HG02885 (cell line): ENCODE results near the gene DGKQ.
"Not testable (repeated sequence)": the region's sequence is repeated elsewhere in the genome, so short reads cannot be mapped to it uniquely, and the experiment has no call there.

Source experiments
- ATAC-seq: cut with Tn5 transposase; IDR thresholded peaks from one replicate; pipeline ENCODE4 v1.9.1; 2021; ENCODE audit warnings: mild to moderate bottlenecking; ENCODE audit not compliant: unreplicated experiment, poor library complexity

The DGKQ gene

GRCh38 chr4:952881-953573 lies 20.3 kb downstream of the DGKQ start:
- no peak for ATAC-seq

- ATAC-seq, result no peak
Observed at GRCh38 chr4:951594-952468, 21.5 kb downstream of the DGKQ start.

- ATAC-seq, result no peak
Observed at GRCh38 chr4:951186-951585, 22.2 kb downstream of the DGKQ start.

DNA sequence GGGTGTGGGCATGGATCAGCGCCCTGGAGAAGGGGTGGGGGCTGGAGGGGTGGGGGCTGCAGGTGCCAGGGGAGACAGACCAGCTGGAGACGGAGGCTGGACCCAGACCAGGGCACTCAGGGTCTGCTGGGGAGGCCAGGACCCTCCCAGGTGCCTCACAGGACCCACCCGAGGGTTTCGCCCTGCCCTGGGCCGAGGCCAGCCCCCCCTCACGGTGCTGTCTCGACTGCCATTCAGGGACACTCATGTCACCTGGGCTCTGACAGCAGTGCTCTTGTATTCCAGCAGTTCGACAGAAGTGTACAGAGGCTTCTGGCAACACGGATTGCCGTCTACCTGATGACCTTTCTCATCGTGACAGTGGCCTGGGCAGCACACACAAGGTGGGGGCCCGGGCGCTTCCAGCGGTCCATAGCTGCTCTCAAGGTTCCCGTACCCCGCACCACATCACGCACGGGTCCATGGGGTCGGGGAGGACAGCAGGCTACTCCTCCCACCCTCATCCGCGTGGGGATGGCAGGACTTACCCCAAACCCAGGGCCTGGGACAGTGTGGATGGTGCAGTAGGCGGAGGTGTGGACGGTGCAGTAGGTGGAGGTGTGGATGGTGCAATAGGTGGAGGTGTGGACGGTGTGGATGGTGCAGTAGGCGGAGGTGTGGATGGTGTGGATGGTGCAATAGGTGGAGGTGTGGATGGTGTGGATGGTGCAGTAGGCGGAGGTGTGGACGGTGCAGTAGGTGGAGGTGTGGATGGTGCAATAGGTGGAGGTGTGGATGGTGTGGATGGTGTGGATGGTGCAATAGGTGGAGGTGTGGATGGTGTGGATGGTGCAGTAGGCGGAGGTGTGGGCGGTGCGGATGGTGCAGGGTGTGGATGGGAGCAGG lies 23.0 kb downstream of the DGKQ start:
- ATAC-seq, result no peak

DNA sequence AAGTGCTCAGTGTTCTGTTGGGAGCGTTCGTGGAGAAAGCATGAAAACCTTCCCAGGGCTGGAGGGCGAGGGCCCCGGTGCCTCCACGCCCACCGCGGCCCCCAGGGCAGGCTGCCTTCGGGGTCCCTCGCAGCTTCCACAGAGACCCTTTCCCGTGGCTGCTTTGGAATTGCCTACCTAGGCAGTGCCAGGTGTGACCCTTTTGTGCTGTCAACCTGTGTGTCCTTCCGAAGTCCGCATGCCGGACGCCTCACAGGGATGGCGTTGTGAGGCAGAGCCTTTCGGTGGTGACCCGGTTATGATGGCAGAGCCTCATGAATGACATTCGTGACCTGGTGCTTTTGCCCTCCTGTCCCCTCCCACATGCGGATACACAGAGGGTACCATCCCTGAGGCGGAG lies 23.7 kb downstream of the DGKQ start:
- ATAC-seq, result no peak

- ATAC-seq, result no peak
Observed at GRCh38 chr4:948936-949300, 24.5 kb downstream of the DGKQ start.

- no peak for ATAC-seq
Observed at GRCh38 chr4:948101-948935, 25.1 kb downstream of the DGKQ start.

DNA sequence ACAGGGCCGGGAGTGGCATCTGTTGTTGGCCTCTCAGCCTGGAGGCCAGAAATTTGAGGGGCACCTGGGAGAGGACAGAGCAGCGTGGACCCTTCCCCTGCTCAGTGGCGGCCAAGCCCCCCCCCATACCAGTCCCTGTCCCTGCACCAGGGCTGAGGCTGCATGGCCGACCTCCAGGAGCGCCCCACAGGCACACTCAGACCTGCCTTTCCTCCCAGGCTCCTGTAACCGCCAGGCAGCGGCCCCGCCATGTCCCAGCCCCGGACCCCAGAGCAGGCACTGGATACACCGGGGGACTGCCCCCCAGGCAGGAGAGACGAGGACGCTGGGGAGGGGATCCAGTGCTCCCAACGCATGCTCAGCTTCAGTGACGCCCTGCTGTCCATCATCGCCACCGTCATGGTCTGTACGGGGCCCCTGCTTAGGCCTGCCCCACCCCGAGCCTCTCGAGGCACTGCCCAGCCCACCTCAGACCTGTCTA lies 25.8 kb downstream of the DGKQ start:
- ATAC-seq, result no peak

- no peak for ATAC-seq
Observed at GRCh38 chr4:946517-947471, 26.6 kb downstream of the DGKQ start.

DNA sequence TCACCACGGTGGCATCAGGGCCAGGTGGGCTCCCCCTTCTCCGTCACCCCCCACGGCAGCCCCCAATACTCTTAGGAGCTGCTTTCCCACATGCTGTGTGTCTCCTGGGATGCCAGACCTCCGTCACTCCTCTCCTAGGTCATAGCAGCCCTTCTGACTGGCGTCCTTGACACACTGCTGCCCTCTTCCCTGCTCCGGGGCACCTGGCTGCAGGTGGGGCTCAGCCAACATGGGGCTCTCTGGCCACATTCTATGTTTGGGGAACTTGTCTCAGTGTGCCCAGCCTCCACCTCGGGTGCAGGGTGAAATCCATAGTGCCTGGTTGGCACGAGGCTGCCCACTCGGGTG lies 27.3 kb downstream of the DGKQ start:
- no peak for ATAC-seq

DNA sequence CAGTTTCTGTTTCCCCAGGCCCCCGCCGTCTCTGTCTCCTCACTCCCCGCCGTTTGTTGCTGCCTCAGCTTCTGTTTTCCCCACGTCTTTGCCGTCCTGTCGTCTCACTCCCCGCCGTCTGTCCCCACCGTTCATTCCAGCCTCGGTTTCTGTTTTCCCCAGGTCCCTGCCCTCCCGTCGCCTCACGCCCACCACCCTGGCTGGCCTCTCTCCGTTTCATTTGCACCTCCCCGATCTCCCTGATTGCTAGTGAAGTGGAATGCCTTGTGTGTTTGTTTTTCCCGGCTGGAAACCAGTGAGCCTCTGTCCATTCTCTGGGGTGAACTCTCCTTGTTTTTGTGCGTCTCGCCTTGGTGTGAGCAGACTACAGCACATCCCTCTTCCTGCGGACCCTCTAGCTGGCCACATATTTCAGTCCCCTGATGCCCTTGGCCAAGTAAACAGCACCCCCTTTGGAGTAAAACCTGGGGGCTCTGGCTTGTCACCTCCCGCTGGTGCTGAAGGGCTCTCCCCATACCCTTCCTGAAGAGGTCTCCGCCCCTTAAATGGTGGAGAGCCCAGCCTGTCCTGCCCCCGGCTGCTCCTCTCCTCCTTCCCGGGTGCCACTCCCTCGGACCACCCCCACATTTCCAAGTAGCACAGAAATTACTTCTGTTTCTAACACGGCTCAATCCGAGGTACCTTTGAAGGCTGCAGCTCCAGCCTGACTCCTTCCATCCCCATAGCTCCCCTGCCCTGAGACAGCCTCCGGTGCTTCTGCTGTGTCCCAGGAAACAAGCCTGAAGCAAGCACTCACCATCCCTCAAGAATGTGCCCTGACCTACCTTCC lies 27.9 kb downstream of the DGKQ start:
- no peak for ATAC-seq

- ATAC-seq, result not testable (repeated sequence)
Observed at GRCh38 chr4:939508-939907, 33.9 kb downstream of the DGKQ start.

GRCh38 chr4:932713-933070 lies 40.7 kb downstream of the DGKQ start:
- ATAC-seq, result no peak

DNA sequence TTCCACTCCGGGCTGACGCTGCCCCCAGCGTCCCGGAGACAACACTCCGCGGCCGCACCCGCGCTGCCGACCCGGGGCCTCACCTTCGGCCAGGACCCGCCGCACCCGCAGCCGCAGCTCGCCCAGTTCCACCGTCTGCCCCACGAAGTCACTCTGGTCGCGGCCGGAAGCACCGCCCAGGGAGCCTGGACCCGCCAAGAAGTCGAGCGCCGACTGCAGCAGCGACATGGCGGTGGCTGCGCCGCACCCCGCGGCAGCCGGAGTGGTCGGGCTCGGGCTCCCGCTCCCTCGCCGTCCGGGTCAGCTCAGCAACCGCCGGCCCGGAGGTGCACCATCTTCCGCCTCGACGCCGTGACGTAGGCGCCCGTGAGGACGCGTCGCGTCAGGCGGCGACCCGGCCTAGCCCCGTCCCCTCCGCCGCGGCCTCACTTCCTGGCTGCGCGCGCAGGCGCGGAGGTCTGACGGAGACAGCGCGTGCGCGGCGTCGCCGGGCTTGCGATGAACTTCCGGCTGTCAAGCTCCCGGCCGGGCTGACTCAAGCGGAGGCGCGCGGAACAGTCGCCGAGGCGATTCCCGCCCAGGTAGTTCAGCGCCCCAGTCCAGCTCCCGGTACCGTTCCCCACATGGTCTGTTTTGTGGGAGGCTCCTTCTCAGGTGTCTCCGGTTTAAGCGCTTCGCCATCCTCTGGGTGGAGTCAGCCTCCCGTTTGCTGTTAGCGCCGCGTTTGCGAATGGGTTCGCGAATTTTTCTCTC lies 41.2 kb downstream of the DGKQ start, which contains the start of the genes GAK and TMEM175:
TSS of gene GAK (minus strand) at position 357 of the 753 bp plus-strand sequence. CDS start at position 228, 129 bp downstream.
TSS of gene TMEM175 (plus strand) at position 501 of the 753 bp plus-strand sequence. CDS start 15,280 bp downstream, outside the sequence.
- peak; percentile 94 for ATAC-seq

GRCh38 chr4:931194-931959 lies 42.0 kb downstream of the DGKQ start:
- ATAC-seq, result no peak

GRCh38 chr4:930827-931193 lies 42.6 kb downstream of the DGKQ start:
- no peak for ATAC-seq
